ENCODE measurements around the gene EMSY. TPM values are rescaled to one million over a fixed set of nuclear protein-coding genes. Genes with fewer than 3 reads are reported as not detected.

The EMSY gene
- total and polyA plus RNA-seq, 12 donors = 7.0 to 48.0 (median 16.4) TPM

DNA sequence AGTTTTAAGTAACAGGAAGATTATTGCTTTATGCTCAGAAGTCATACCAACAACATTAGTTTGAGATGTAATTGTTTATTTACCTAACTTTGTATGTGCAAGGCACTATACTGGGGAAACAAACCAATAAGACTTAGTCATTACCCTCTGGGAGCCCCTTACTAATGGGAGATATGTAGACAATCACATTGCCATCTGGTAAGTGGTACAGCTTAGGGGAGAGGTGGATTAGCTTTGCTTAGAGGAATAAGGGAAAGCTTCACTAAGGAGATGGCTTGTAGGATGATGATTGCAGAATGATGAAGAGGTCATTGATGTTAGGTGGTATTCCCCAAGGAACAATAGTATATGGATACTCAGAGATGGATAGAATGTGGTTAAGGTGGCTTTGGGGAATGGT, 17.5 kb downstream of the EMSY start:
- no peaks in the 10 kb centered on the region for H3K4me1 ChIP-seq (replicated peaks in 1 of 2)
- peaks cover 0 to 15% of the 10 kb centered on the region in 2 donors for H3K36me3 ChIP-seq (replicated peaks in 1 of 2)
- TF ChIP-seq, protein P1, sequence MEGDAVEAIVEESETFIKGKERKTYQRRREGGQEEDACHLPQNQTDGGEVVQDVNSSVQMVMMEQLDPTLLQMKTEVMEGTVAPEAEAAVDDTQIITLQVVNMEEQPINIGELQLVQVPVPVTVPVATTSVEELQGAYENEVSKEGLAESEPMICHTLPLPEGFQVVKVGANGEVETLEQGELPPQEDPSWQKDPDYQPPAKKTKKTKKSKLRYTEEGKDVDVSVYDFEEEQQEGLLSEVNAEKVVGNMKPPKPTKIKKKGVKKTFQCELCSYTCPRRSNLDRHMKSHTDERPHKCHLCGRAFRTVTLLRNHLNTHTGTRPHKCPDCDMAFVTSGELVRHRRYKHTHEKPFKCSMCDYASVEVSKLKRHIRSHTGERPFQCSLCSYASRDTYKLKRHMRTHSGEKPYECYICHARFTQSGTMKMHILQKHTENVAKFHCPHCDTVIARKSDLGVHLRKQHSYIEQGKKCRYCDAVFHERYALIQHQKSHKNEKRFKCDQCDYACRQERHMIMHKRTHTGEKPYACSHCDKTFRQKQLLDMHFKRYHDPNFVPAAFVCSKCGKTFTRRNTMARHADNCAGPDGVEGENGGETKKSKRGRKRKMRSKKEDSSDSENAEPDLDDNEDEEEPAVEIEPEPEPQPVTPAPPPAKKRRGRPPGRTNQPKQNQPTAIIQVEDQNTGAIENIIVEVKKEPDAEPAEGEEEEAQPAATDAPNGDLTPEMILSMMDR (IDR thresholded peaks at IDR 0.05) = no peak
- no peak for TF ChIP-seq POLR2A (IDR thresholded peaks at IDR 0.05)

DNA sequence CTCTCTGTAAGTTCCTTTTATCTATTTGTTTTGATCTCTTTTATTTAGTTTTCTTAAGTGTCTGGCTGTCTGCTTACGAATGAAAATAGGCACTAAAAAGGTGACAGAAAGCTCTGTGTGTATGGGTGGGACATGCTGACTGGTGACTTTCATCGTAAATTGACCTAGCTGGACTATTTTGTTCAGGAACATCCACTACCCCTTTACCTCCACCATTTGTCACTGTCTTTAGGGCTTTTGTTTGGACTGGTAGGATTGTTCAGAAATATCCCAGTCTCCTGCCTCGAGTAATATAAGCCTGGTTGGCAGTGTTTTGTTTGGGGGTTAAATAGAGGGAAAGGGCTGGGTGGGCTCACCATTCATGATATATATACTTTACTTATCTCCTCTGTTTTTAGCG, 20.9 kb downstream of the EMSY start:
- H3K4me3 ChIP-seq = no peak overlapping the region
- H3K27ac ChIP-seq = no peak overlapping the region
- no peak for TF ChIP-seq POLR2A (IDR thresholded peaks at IDR 0.05)
- TF ChIP-seq, protein P1 (IDR thresholded peaks at IDR 0.05) = no peak
- peaks cover 4 to 15% of the 10 kb centered on the region in 2 donors for H3K36me3 ChIP-seq (replicated peaks in 1 of 2)
- no peaks in the 10 kb centered on the region for H3K9me3 ChIP-seq (replicated peaks in 1 of 3)
- DNase-seq = no peak
- no peaks in the 10 kb centered on the region for H3K4me1 ChIP-seq (replicated peaks in 1 of 2)
- 87 to 91% (median 88%) methylated on average over 4 of the region's 4 CpGs for WGBS, 4 donors
- no peaks in the 10 kb centered on the region for H3K27me3 ChIP-seq
- intact Hi-C loops (cut with DNase I) = no loop called here

More for the DNA sequence above, 17.5 kb downstream of the EMSY start:
- Histone ChIP-seq H3K27ac (no peak overlapping the region), H3K4me3 (no peak overlapping the region), H3K9me3 (replicated peaks in 1 of 3) (no peaks in the 10 kb centered on the region), H3K27me3 (no peaks in the 10 kb centered on the region)
- intact Hi-C loops (cut with DNase I) = no loop called here
- no peak for DNase-seq

DNA sequence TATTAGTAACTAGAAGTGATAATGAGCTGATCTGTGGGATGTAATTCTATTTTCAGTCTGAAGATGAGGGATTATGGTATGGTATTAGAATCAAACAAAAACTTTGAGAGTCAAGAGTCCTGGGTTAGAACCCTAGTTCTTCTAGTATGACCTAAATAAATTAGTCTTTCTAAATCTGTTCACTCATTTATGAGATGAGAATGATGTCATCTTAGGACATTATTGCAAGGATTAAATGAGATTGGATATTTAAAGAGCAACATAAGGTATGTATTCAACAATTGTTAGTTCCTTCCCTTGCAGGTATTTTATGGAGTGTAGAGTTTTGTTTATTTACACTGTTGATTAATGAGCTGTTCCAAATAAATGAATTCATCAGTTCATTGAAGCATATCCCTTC, 21.8 kb downstream of the EMSY start:
- no peaks in the 10 kb centered on the region for H3K9me3 ChIP-seq (replicated peaks in 1 of 3)
- H3K27me3 ChIP-seq = no peaks in the 10 kb centered on the region
- H3K4me3 ChIP-seq = no peak overlapping the region
- no peak overlapping the region for H3K27ac ChIP-seq
- DNase-seq = no peak
- intact Hi-C loops (cut with DNase I) = no loop called here
- H3K36me3 ChIP-seq (replicated peaks in 1 of 2) = peaks cover 4 to 15% of the 10 kb centered on the region in 2 donors
- no peak for TF ChIP-seq POLR2A (IDR thresholded peaks at IDR 0.05)
- TF ChIP-seq, protein P1 (IDR thresholded peaks at IDR 0.05) = no peak
- H3K4me1 ChIP-seq (replicated peaks in 1 of 2) = no peaks in the 10 kb centered on the region

DNA sequence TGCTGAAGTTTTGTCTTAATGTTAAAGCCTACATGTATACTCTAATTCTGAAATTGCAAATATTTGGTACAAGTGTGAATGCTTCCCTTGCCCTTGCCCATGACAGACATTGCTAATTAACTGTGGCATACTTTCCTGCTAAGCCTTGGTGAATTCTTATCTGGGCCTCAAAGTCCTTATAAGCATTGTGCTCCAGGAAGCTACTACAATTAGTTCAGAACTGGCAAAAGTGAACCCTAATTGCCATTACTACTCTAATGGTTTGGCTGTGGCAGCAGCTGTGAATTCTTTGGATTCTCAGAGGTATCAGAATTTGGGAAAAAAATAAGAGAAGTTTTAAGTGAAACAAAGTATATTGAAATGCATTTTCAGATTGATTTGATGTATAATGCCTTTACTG, 24.3 kb downstream of the EMSY start:
- Histone ChIP-seq H3K27ac (no peak overlapping the region), H3K4me1 (replicated peaks in 1 of 2) (no peaks in the 10 kb centered on the region), H3K4me3 (no peak overlapping the region), H3K9me3 (replicated peaks in 1 of 3) (no peaks in the 10 kb centered on the region), H3K27me3 (no peaks in the 10 kb centered on the region), H3K36me3 (replicated peaks in 1 of 2) (peaks cover 4 to 26% of the 10 kb centered on the region in 2 donors)
- DNase-seq = no peak
- intact Hi-C loops (cut with DNase I) = no loop called here
- no peak for TF ChIP-seq POLR2A (IDR thresholded peaks at IDR 0.05)
- TF ChIP-seq, protein P1 (IDR thresholded peaks at IDR 0.05) = no peak

Measured in adrenal gland (tissue), 12 donors.